Omental fat pad (tissue), 4 donors: Measurements from ENCODE around the gene ZG16B. TPM values are rescaled to one million over a fixed set of nuclear protein-coding genes. Genes with fewer than 3 reads are reported as not detected.
A peak's percentile ranks its signal among the peaks of the same experiment; 100 is the strongest.

Experiments used
- ATAC-seq: fragments of 150-250 bp; one replicate; pipeline ENCODE4 v1.9.1; 2016; ENCODE audit warnings: mild to moderate bottlenecking, moderate library complexity; ENCODE audit not compliant: low FRiP score
- DNase-seq: peaks from one replicate; pipeline ENCODE4 v3.0.0-alpha.2; 2019; ENCODE audit warnings: low spot score
- CTCF ChIP-seq, 3 donors: fragments of 450-650 bp; IDR thresholded peaks; one replicate each; pipeline ENCODE4 v1.5.1; 2016 to 2017; ENCODE audit warnings: antibody characterized with exemption in 3 of 3, mild to moderate bottlenecking in 3 of 3, moderate library complexity in 2 of 3
- total RNA-seq, 4 donors: library from RNA; depleted of rRNA; stranded (reverse); fragments of >200 nt; gene quantifications; one replicate each; pipeline ENCODE4 v1.1.0, GENCODE V29; 2016

The ZG16B gene
- total RNA-seq, result 1 to 10 TPM in 1 of 4 donors, not detected in 3; 1.0 TPM

GRCh38 chr16:2829501-2830354 is at the start of gene ZG16B:
TSS of gene ZG16B (plus strand) at chr16:2830303. CDS start at chr16:2830442, 139 bp downstream.
- DNase-seq, result no peak
- no peak for TF ChIP-seq CTCF (IDR thresholded peaks at IDR 0.05)

GRCh38 chr16:2782583-2783351 is 47.3 kb upstream of the ZG16B start:
- no peak for TF ChIP-seq CTCF (IDR thresholded peaks at IDR 0.05)
- DNase-seq (peak; percentile 19), ATAC-seq (no peak)

More at GRCh38 chr16:2829501-2830354, at the start of gene ZG16B:
- no peak for ATAC-seq

GRCh38 chr16:2783581-2784357 is 46.3 kb upstream of the ZG16B start:
- no peak for TF ChIP-seq CTCF (IDR thresholded peaks at IDR 0.05)
- DNase-seq, result peak; percentile 11
- no peak for ATAC-seq

- DNase-seq (peak; percentile 8), ATAC-seq (no peak)
- no peak for TF ChIP-seq CTCF (IDR thresholded peaks at IDR 0.05)
Measured at GRCh38 chr16:2784358-2785100, 45.6 kb upstream of the ZG16B start.

- ATAC-seq (no peak), DNase-seq (peak; percentile 20)
Measured at GRCh38 chr16:2785101-2785991, 44.8 kb upstream of the ZG16B start.

More at GRCh38 chr16:2785101-2785991, 44.8 kb upstream of the ZG16B start:
- TF ChIP-seq CTCF (IDR thresholded peaks at IDR 0.05), result no peak
